Measurements from ENCODE around the gene CARD18.

- TF ChIP-seq CTCF (conservative IDR thresholded peaks at IDR 0.05) (no peak), EZH2 (IDR thresholded peaks at IDR 0.05; ENCODE audit: low read depth) (no peak)
Observed at GRCh38 chr11:105153392-105153791, 13.8 kb upstream of the CARD18 start.
